Measurements from ENCODE around the gene NMRK2.

- no peak for TF ChIP-seq POLR2A (IDR thresholded peaks at IDR 0.05; ENCODE audit: borderline replicate concordance, extremely low read depth, insufficient read depth, insufficient read length)
- TF ChIP-seq RAD21 (IDR thresholded peaks at IDR 0.05; ENCODE audit: low read depth): no peak
- TF ChIP-seq, protein P1, sequence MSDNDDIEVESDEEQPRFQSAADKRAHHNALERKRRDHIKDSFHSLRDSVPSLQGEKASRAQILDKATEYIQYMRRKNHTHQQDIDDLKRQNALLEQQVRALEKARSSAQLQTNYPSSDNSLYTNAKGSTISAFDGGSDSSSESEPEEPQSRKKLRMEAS (IDR thresholded peaks at IDR 0.05): no peak
Observed at GRCh38 chr19:3977242-3978143, 44.6 kb downstream of the NMRK2 start.

Data from HCT116 (cell line).